Peyer's patch (tissue), 4 donors: Measurements from ENCODE around the gene UROD. TPM values are rescaled to one million over a fixed set of nuclear protein-coding genes. Genes with fewer than 3 reads are reported as not detected.

ENCODE experiments used
- DNase-seq, 3 donors: peaks; one replicate each; pipeline ENCODE4 v3.0.0-alpha.2; 2017 to 2019
- H3K27ac ChIP-seq, 4 donors: fragments of 200-600 bp; sonication (generic); one replicate each; pipeline ENCODE4 v1.5.1; 2016 to 2019
- H3K27me3 ChIP-seq, 2 donors: fragments of 200-600 bp; sonication (generic); one replicate each; pipeline ENCODE4 v1.5.1; 2019
- H3K36me3 ChIP-seq, 3 donors: fragments of 200-600 bp; sonication (generic); one replicate each; pipeline ENCODE4 v1.5.1; 2016 to 2019
- H3K4me1 ChIP-seq, 4 donors: fragments of 200-600 bp; sonication (generic); one replicate each; pipeline ENCODE4 v1.5.1; 2016 to 2019
- H3K4me3 ChIP-seq, 4 donors: fragments of 200-600 bp; sonication (generic); 1 replicate in 3 of 4; 2 replicates in 1 of 4; pipeline ENCODE4 v1.5.1; 2016 to 2019; ENCODE audit warnings: mild to moderate bottlenecking in 1 of 4
- H3K9me3 ChIP-seq, 4 donors: fragments of 200-600 bp; sonication (generic); one replicate each; pipeline ENCODE4 v1.5.1; 2016 to 2019; ENCODE audit warnings: mild to moderate bottlenecking in 1 of 4
- POLR2A ChIP-seq, 2 donors: fragments of 450-650 bp; IDR thresholded peaks; one replicate each; pipeline ENCODE4 v1.5.1; 2017; ENCODE audit warnings: antibody characterized with exemption in 2 of 2, mild to moderate bottlenecking in 2 of 2, moderate library complexity in 2 of 2
- total RNA-seq, 4 donors: library from RNA; depleted of rRNA; stranded (reverse); fragments of >200 nt; gene quantifications; one replicate each; pipeline ENCODE4 v1.1.0, GENCODE V29; 2016
- TF ChIP-seq, protein P1 (sequence below), 6 experiments: fragments of 450-650 bp in 4 of 6; fragments of 200-600 bp in 2 of 6; sonication (generic) in 1 of 6; IDR thresholded peaks; one replicate each; pipeline ENCODE4 v1.5.1; 2017 to 2019; ENCODE audit warnings: antibody characterized with exemption in 6 of 6, mild to moderate bottlenecking in 3 of 6, moderate library complexity in 1 of 6

The UROD gene
- 10 to 100 TPM; 43.4 to 56.6 (median 51.3) TPM for total RNA-seq

DNA sequence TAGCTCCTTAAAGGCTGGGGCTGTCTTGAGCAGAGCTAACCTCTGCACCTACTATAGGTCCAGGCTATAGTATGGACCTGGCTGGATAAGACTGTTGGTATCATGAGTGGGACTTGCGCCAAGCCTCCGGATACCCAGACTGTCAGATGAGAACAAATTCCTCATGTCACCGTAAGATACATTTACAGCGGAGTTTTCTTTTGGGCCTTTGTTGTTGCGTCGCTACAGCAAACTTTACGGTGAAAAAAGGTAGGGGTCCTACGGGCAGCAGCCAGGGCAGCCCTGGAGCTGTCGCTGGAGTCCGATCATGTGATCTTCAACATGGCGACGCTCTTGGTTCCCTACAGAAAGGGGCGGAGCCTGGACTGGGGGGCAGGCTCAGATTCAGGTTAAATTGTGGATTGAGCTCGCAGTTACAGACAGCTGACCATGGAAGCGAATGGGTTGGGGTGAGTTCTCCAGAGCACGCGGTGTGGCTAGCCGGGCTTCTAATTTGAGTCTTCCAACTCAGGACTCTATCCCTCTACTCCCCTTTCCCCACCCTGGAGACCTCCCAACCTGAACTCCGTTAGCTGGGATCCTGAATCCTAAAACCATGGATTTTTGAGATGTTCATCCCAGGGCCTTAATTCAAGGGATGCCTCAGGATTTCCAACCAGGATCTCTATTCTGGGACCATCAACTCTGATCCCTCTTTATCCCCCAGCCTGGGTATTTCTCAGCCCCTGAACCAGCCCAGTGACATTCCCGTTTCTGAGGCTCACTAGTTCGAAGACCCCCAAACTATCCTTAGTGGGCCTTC, at the start of gene UROD:
Gene UROD, plus strand, starts transcription at position 418 of the 802 bp plus-strand sequence. Its CDS starts 12 bp downstream, at position 430.
- H3K36me3 ChIP-seq, result peaks cover 0 to 34% (median 0%) of the 10 kb centered on the region in 3 donors
- H3K4me3 ChIP-seq, result peak within 1 kb of the TSS; percentile 82 to 92 (median 86)
- H3K9me3 ChIP-seq, result no peaks in the 10 kb centered on the region
- no peaks in the 10 kb centered on the region for H3K27me3 ChIP-seq
- DNase-seq, result peak; percentile 87 to 97 (median 95)
- TF ChIP-seq, protein P1, sequence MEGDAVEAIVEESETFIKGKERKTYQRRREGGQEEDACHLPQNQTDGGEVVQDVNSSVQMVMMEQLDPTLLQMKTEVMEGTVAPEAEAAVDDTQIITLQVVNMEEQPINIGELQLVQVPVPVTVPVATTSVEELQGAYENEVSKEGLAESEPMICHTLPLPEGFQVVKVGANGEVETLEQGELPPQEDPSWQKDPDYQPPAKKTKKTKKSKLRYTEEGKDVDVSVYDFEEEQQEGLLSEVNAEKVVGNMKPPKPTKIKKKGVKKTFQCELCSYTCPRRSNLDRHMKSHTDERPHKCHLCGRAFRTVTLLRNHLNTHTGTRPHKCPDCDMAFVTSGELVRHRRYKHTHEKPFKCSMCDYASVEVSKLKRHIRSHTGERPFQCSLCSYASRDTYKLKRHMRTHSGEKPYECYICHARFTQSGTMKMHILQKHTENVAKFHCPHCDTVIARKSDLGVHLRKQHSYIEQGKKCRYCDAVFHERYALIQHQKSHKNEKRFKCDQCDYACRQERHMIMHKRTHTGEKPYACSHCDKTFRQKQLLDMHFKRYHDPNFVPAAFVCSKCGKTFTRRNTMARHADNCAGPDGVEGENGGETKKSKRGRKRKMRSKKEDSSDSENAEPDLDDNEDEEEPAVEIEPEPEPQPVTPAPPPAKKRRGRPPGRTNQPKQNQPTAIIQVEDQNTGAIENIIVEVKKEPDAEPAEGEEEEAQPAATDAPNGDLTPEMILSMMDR (IDR thresholded peaks at IDR 0.05), result no peak
- TF ChIP-seq POLR2A (IDR thresholded peaks at IDR 0.05), result peak; percentile 31 to 53
- H3K27ac ChIP-seq, result peak within 1 kb of the TSS; percentile 80 to 88 (median 88)
- peaks cover 5 to 43% (median 25%) of the 10 kb centered on the region in 4 donors for H3K4me1 ChIP-seq

DNA sequence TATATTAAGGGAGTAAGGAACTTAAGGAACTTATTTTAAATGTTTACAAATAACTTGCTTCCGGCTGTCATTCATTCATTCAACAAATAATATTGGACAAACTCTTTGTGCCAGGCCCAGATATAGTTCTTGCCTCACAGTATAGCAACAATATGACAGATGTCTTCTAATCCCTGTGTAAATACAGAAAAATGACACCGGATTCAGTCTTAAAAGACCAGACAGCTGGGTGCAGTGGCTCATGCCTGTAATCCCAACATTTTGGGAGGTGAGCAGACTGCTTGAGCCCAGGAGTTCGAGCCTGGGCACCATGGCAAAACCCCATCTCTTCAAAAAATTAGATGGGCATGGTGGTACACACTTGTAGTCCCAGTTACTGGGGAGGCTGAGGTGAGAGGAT, 49.3 kb upstream of the UROD start:
- Histone ChIP-seq H3K4me1 (no peaks in the 10 kb centered on the region), H3K4me3 (no peak overlapping the region), H3K27me3 (no peaks in the 10 kb centered on the region), H3K27ac (no peak overlapping the region), H3K36me3 (peaks cover 0 to 9% (median 0%) of the 10 kb centered on the region in 3 donors), H3K9me3 (no peaks in the 10 kb centered on the region)
- DNase-seq, result no peak
- TF ChIP-seq, protein P1 (IDR thresholded peaks at IDR 0.05), result no peak
- no peak for TF ChIP-seq POLR2A (IDR thresholded peaks at IDR 0.05)

DNA sequence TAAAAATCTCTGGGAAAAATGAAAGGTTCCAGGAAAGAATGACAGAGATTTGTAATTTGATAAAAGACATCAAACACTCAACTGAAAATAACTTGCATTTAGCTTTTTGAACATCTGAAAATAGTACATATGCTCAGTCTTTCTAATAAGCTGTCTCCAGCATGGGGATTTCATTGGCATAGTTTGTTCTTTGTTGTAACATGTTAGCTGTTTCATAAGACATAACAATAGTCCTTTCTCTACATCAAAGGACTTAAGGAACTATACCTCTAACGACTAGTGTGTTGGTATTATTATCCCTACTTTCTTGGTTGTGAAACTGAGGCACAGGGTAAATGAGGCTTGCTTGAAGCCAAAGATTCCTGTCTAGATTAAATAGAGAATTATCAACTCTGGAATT, 47.7 kb upstream of the UROD start:
- DNase-seq, result no peak
- no peaks in the 10 kb centered on the region for H3K36me3 ChIP-seq
- H3K4me1 ChIP-seq, result no peaks in the 10 kb centered on the region
- no peak overlapping the region for H3K4me3 ChIP-seq
- no peak overlapping the region for H3K27ac ChIP-seq
- H3K9me3 ChIP-seq, result no peaks in the 10 kb centered on the region
- no peaks in the 10 kb centered on the region for H3K27me3 ChIP-seq
- no peak for TF ChIP-seq POLR2A (IDR thresholded peaks at IDR 0.05)
- TF ChIP-seq, protein P1 (IDR thresholded peaks at IDR 0.05), result no peak

DNA sequence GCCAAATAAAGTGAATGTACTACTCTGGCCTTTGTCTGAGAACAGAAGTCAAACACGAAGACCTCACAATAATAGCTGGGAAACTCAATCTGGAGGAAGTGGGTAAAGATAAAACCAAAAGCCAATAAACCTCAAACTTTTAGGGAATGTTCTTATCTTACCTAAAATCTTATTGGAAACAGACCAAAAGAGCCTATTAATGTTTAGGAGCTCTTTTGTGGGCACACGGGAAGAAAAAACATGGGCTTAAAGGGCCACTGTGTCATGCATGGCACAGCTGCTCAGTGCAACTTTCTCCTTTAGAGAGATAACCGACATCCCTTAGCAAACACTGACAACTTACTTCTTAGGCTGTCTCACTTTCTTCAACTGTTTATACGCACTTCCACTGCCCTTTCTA, 41.7 kb upstream of the UROD start:
- Histone ChIP-seq H3K4me1 (no peaks in the 10 kb centered on the region), H3K4me3 (no peak overlapping the region), H3K27me3 (no peaks in the 10 kb centered on the region), H3K9me3 (no peaks in the 10 kb centered on the region), H3K36me3 (peaks cover 0 to 8% (median 0%) of the 10 kb centered on the region in 3 donors), H3K27ac (no peak overlapping the region)
- no peak for DNase-seq
- TF ChIP-seq POLR2A (IDR thresholded peaks at IDR 0.05), result no peak
- TF ChIP-seq, protein P1 (IDR thresholded peaks at IDR 0.05), result no peak

DNA sequence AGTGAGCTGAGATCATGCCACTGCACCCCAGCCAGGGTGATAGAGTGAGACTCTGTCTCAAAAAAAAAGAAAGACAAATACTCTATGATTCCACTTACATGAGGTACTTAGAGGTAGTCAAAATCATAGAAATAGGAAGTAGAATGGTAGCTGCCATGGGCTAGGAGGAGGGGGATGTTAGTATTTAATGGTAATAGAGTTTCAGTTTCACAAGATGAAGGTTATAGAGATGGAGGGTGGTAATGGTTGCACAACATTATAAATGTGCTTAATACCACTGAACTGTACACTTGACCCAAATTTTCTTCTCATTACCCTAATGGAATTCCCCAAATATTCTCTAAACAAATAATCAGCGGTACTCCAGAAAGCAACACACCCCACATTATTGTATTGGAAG, 38.4 kb upstream of the UROD start:
- TF ChIP-seq, protein P1 (IDR thresholded peaks at IDR 0.05), result no peak
- no peak for TF ChIP-seq POLR2A (IDR thresholded peaks at IDR 0.05)
- no peak for DNase-seq
- no peak overlapping the region for H3K4me3 ChIP-seq
- no peaks in the 10 kb centered on the region for H3K27me3 ChIP-seq
- H3K4me1 ChIP-seq, result no peaks in the 10 kb centered on the region
- no peaks in the 10 kb centered on the region for H3K9me3 ChIP-seq
- H3K27ac ChIP-seq, result no peak overlapping the region
- peaks cover 0 to 35% (median 0%) of the 10 kb centered on the region in 3 donors for H3K36me3 ChIP-seq
